K562 (cell line): ENCODE data around the gene NAA10. TPM values are rescaled to one million over a fixed set of nuclear protein-coding genes. Genes with fewer than 3 reads are reported as not detected.

Experiments used
- ATF1 ChIP-seq, 2 experiments: fragments of 450-650 bp in 1 of 2; IDR thresholded peaks; 2 replicates each; pipeline ENCODE4 v1.6.1; 2016; ENCODE audit warnings: missing compliant biosample characterization in 1 of 2, missing genetic modification characterization in 1 of 2
- CREB3 ChIP-seq: fragments of 450-650 bp; conservative IDR thresholded peaks from 2 replicates; pipeline ENCODE4 v1.6.1; 2016; ENCODE audit warnings: missing genetic modification characterization, low read depth, mild to moderate bottlenecking, missing compliant biosample characterization, moderate library complexity
- E2F6 ChIP-seq, 2 experiments: IDR thresholded peaks; 2 replicates each; pipeline ENCODE4 v1.6.1; 2011; ENCODE audit warnings: borderline replicate concordance in 1 of 2, control low read depth in 1 of 2, low read depth in 1 of 2, low read length in 1 of 2, mild to moderate bottlenecking in 1 of 2, mixed read lengths in 1 of 2, moderate library complexity in 1 of 2; ENCODE audit not compliant: insufficient read depth in 1 of 2, insufficient read length in 1 of 2, poor library complexity in 1 of 2, severe bottlenecking in 1 of 2; ENCODE audit errors: extremely low read depth in 1 of 2
- ETV6 ChIP-seq, 3 experiments: fragments of 150-350 bp in 1 of 3; sonication (generic) in 1 of 3; formaldehyde crosslinking in 1 of 3; IDR thresholded peaks; 2 replicates each; pipeline versions ENCODE4 v1.6.1 to v1.8.0; 2014 to 2022; ENCODE audit warnings: borderline replicate concordance in 2 of 3, low read depth in 2 of 3, antibody characterized with exemption in 1 of 3, low read length in 1 of 3, mild to moderate bottlenecking in 1 of 3, missing genetic modification reagents in 1 of 3
- GTF2F1 ChIP-seq: IDR thresholded peaks from 2 replicates; pipeline ENCODE4 v1.6.1; 2011; ENCODE audit warnings: low read depth, low read length, improper control_type of control experiment
- HDAC1 ChIP-seq, 2 experiments: fragments of 450-650 bp; IDR thresholded peaks; 2 replicates each; pipeline ENCODE4 v1.6.1; 2016 to 2017; ENCODE audit warnings: inconsistent platforms in 1 of 2, mild to moderate bottlenecking in 1 of 2, moderate library complexity in 1 of 2
- NR1H2 ChIP-seq: sonication (generic); formaldehyde crosslinking; IDR thresholded peaks from 2 replicates; pipeline ENCODE4 v1.4.0; 2020; ENCODE audit warnings: mild to moderate bottlenecking, missing genetic modification reagents
- PRMT5 ChIP-seq: sonication (generic); formaldehyde crosslinking; IDR thresholded peaks from 2 replicates; pipeline ENCODE4 v1.5.0; 2020; ENCODE audit warnings: missing genetic modification reagents
- RBM17 ChIP-seq: fragments of 200-400 bp; formaldehyde crosslinking; IDR thresholded peaks from 2 replicates; pipeline ENCODE4 v1.6.1; 2017; ENCODE audit warnings: low read depth, mild to moderate bottlenecking, low read length, borderline replicate concordance
- SAFB ChIP-seq: fragments of 200-400 bp; formaldehyde crosslinking; IDR thresholded peaks from 2 replicates; pipeline ENCODE4 v1.6.1; 2017; ENCODE audit warnings: low read depth, low read length, borderline replicate concordance
- SMAD4 ChIP-seq: fragments of 250-450 bp; sonication (Bioruptor Pico); conservative IDR thresholded peaks from 2 replicates; pipeline ENCODE4 v1.8.0; 2021; ENCODE audit warnings: inconsistent platforms, mild to moderate bottlenecking, moderate library complexity
- TAF1 ChIP-seq: IDR thresholded peaks from 2 replicates; pipeline ENCODE4 v1.6.1; 2011; ENCODE audit warnings: mild to moderate bottlenecking, low read length, moderate library complexity; ENCODE audit not compliant: insufficient read depth, control insufficient read depth, severe bottlenecking; ENCODE audit errors: extremely low read depth
- TCF7L2 ChIP-seq: fragments of 150-350 bp; IDR thresholded peaks from 2 replicates; pipeline ENCODE4 v1.6.1; 2016; ENCODE audit warnings: low read depth, mild to moderate bottlenecking, low read length, moderate library complexity
- U2AF2 ChIP-seq: fragments of 200-400 bp; formaldehyde crosslinking; optimal IDR thresholded peaks from 2 replicates; pipeline ENCODE3; 2017; ENCODE audit warnings: low read depth, mild to moderate bottlenecking, low read length
- polyA plus RNA-seq, 8 experiments: library from polyadenylated mRNA; depleted of rRNA in 4 of 8; stranded (reverse) in 5 of 8; unstranded in 3 of 8; fragments of >200 nt; fragmentation: Nextera tagmentation in 2 of 8; fragmentation: Illumina TruSeq in 1 of 8; extraction: Ambion mirVana in 2 of 8; extraction: Trizol in 1 of 8; gene quantifications; 2 replicates each; pipeline versions ENCODE4 v1.2.1 to v1.2.3, GENCODE V29; 2011 to 2014; ENCODE audit warnings: inconsistent platforms in 1 of 8, missing spikeins in 1 of 8
- total RNA-seq, 7 experiments: library from RNA; depleted of rRNA in 6 of 7; stranded (reverse); fragments of >200 nt in 6 of 7; fragmentation: Illumina TruSeq in 2 of 7; extraction: Trizol in 2 of 7; gene quantifications; 2 replicates each; pipeline versions ENCODE4 v1.2.1 to v1.2.3, GENCODE V29; 2011 to 2021; ENCODE audit warnings: low replicate concordance in 1 of 7
- TF ChIP-seq, protein P1 (sequence below): fragments of 250-450 bp; sonication (Bioruptor Pico); IDR thresholded peaks from 2 replicates; pipeline ENCODE4 v1.9.0; 2021; ENCODE audit warnings: mild to moderate bottlenecking
- TF ChIP-seq, protein P2 (sequence below): sonication (generic); formaldehyde crosslinking; IDR thresholded peaks from 2 replicates; pipeline ENCODE4 v1.8.1; 2023; ENCODE audit warnings: mild to moderate bottlenecking, missing genetic modification reagents
- TF ChIP-seq, protein P3 (sequence below): fragments of 200-800 bp; sonication (Bioruptor generic); IDR thresholded peaks from 2 replicates; pipeline ENCODE4 v1.6.1; 2017; ENCODE audit warnings: missing genetic modification characterization, missing compliant biosample characterization
- TF ChIP-seq, protein P4 (sequence below), 2 experiments: fragments of 250-450 bp in 1 of 2; fragments of 450-650 bp in 1 of 2; sonication (Bioruptor Pico) in 1 of 2; IDR thresholded peaks; 2 replicates each; pipeline versions ENCODE4 v1.6.1 to v1.8.0; 2016 to 2021; ENCODE audit warnings: mild to moderate bottlenecking in 2 of 2, moderate library complexity in 2 of 2, missing compliant biosample characterization in 1 of 2, missing genetic modification characterization in 1 of 2

Gene NAA10
- total and polyA plus RNA-seq, 9 of the 15 experiments (the other 6 are each of a cell fraction or from before 2014, with no cell fraction given), result 11.1 to 250 (median 134) TPM

- TF ChIP-seq E2F6 (IDR thresholded peaks at IDR 0.05; ENCODE audit: borderline replicate concordance in 1 of 2, extremely low read depth in 1 of 2, insufficient read depth in 1 of 2, insufficient read length in 1 of 2, low read depth in 1 of 2, low read length in 1 of 2, poor library complexity in 1 of 2, severe bottlenecking in 1 of 2) (peak; percentile 93 to 95), ATF1 (CRISPR knock-in tag; IDR thresholded peaks at IDR 0.05) (no peak), ATF1 (tag; IDR thresholded peaks at IDR 0.05) (no peak; the same call in 1 of the 2 replicates), TCF7L2 (peak; percentile 82), PRMT5 (CRISPR knock-in tag) (no peak), GTF2F1 (no peak), CREB3 (tag) (0 out of 2 replicates have a peak, but pooled peaks have one; percentile 43), TAF1 (peak; percentile 41), SMAD4 (0 out of 2 replicates have a peak, but pooled peaks have one; percentile 25), U2AF2 (no peak), SAFB (no peak), HDAC1 (IDR thresholded peaks at IDR 0.05) (peak in 1 of 2 experiments; percentile 70; a peak in 2 of 4 replicates), NR1H2 (CRISPR knock-in tag) (no peak), ETV6 (IDR thresholded peaks at IDR 0.05; ENCODE audit: borderline replicate concordance in 1 of 2, low read depth in 2 of 2, low read length in 1 of 2) (no peak), ETV6 (CRISPR knock-in tag; IDR thresholded peaks at IDR 0.05; ENCODE audit: borderline replicate concordance) (no peak), RBM17 (no peak)
- TF ChIP-seq, protein P1, sequence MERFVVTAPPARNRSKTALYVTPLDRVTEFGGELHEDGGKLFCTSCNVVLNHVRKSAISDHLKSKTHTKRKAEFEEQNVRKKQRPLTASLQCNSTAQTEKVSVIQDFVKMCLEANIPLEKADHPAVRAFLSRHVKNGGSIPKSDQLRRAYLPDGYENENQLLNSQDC (CRISPR knock-in tag), result no peak
- TF ChIP-seq, protein P2, sequence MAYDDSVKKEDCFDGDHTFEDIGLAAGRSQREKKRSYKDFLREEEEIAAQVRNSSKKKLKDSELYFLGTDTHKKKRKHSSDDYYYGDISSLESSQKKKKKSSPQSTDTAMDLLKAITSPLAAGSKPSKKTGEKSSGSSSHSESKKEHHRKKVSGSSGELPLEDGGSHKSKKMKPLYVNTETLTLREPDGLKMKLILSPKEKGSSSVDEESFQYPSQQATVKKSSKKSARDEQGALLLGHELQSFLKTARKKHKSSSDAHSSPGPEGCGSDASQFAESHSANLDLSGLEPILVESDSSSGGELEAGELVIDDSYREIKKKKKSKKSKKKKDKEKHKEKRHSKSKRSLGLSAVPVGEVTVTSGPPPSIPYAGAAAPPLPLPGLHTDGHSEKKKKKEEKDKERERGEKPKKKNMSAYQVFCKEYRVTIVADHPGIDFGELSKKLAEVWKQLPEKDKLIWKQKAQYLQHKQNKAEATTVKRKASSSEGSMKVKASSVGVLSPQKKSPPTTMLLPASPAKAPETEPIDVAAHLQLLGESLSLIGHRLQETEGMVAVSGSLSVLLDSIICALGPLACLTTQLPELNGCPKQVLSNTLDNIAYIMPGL, result no peak
- TF ChIP-seq, protein P3, sequence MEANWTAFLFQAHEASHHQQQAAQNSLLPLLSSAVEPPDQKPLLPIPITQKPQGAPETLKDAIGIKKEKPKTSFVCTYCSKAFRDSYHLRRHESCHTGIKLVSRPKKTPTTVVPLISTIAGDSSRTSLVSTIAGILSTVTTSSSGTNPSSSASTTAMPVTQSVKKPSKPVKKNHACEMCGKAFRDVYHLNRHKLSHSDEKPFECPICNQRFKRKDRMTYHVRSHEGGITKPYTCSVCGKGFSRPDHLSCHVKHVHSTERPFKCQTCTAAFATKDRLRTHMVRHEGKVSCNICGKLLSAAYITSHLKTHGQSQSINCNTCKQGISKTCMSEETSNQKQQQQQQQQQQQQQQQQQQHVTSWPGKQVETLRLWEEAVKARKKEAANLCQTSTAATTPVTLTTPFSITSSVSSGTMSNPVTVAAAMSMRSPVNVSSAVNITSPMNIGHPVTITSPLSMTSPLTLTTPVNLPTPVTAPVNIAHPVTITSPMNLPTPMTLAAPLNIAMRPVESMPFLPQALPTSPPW, result peak; percentile 72
- TF ChIP-seq, protein P4, sequence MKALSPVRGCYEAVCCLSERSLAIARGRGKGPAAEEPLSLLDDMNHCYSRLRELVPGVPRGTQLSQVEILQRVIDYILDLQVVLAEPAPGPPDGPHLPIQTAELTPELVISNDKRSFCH (CRISPR knock-in tag; IDR thresholded peaks at IDR 0.05), result no peak
- TF ChIP-seq, protein P4 (tag; IDR thresholded peaks at IDR 0.05), result peak; percentile 64
Measured at GRCh38 chrX:153970357-153971123, 35.7 kb upstream of the NAA10 start (continued).
